22Rv1 (cell line): ENCODE data around the gene NUP42.

ENCODE experiments used
- H3K27ac ChIP-seq: fragments of 450-650 bp; 2 replicates; pipeline ENCODE4 v1.5.1; 2017
- CTCF ChIP-seq: fragments of 450-650 bp; IDR thresholded peaks from 2 replicates; pipeline ENCODE4 v1.5.1; 2017; ENCODE audit warnings: mild to moderate bottlenecking
- ZFX ChIP-seq: fragments of 450-650 bp; IDR thresholded peaks from 2 replicates; pipeline ENCODE4 v1.6.1; 2017; ENCODE audit warnings: antibody characterized with exemption, borderline replicate concordance

NUP42 gene

GRCh38 chr7:23235813-23236221, 54.0 kb downstream of the NUP42 start:
- H3K27ac ChIP-seq: no peak overlapping the region
- no peak for TF ChIP-seq ZFX

GRCh38 chr7:23237000-23237399, 55.2 kb downstream of the NUP42 start:
- TF ChIP-seq ZFX: no peak
- TF ChIP-seq CTCF: no peak
- no peak overlapping the region for H3K27ac ChIP-seq

- TF ChIP-seq ZFX: no peak
- no peak overlapping the region for H3K27ac ChIP-seq
Measured at GRCh38 chr7:23238983-23239652, 57.3 kb downstream of the NUP42 start.

GRCh38 chr7:23239698-23240097, 57.9 kb downstream of the NUP42 start:
- H3K27ac ChIP-seq: no peak overlapping the region
- TF ChIP-seq CTCF: no peak
- TF ChIP-seq ZFX: no peak

- no peak overlapping the region for H3K27ac ChIP-seq
- TF ChIP-seq CTCF: no peak
- TF ChIP-seq ZFX: no peak
Measured at GRCh38 chr7:23242321-23242720, 60.5 kb downstream of the NUP42 start.

- H3K27ac ChIP-seq: no peak overlapping the region
Measured at GRCh38 chr7:23242935-23243334, 61.1 kb downstream of the NUP42 start.

GRCh38 chr7:23246555-23246954, 64.7 kb downstream of the NUP42 start, which contains the start of gene GPNMB:
TSS of gene GPNMB (plus strand) at chr7:23246775. CDS start at chr7:23246858, 83 bp downstream.
- TF ChIP-seq ZFX (no peak), CTCF (no peak)
- no peak within 1 kb of the TSS for H3K27ac ChIP-seq

More at GRCh38 chr7:23242935-23243334, 61.1 kb downstream of the NUP42 start:
- TF ChIP-seq CTCF: no peak
- TF ChIP-seq ZFX: no peak

- TF ChIP-seq CTCF (no peak), ZFX (no peak)
- no peak overlapping the region for H3K27ac ChIP-seq
Measured at GRCh38 chr7:23247046-23247602, 65.3 kb downstream of the NUP42 start.
